ENCODE measurements around the gene SMARCD1. TPM values are rescaled to one million over a fixed set of nuclear protein-coding genes. Genes with fewer than 3 reads are reported as not detected.

The SMARCD1 gene
- total and polyA plus RNA-seq, 8 donors, result 2.9 to 75.9 (median 18.6) TPM

DNA sequence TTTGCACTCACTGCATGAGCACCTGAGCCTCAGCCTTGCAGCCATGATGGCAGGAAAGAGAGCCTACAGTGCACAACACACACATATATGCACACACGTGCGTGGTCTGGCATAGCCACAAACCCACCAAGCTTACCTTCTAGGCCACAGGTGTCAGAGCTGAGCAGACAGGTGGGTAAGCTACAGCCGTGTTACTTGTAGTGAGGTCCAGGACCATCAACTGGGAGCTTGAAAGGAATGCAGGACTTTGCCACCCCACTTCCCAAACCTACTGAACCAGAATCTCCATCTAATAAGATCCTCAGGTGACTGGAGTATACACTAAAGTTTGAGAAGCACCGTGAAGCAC, 25.0 kb upstream of the SMARCD1 start:
- Histone ChIP-seq H3K36me3 (no peaks in the 10 kb centered on the region), H3K27ac (no peak overlapping the region), H3K4me1 (peaks cover 14 to 37% (median 34%) of the 10 kb centered on the region in 4 donors), H3K4me3 (no peak overlapping the region), H3K9me3 (no peaks in the 10 kb centered on the region), H3K27me3 (peaks cover 0 to 26% (median 10%) of the 10 kb centered on the region in 3 donors)
- no peak for DNase-seq
- TF ChIP-seq EP300 (IDR thresholded peaks at IDR 0.05) (no peak), POLR2AphosphoS5 (IDR thresholded peaks at IDR 0.05) (no peak), POLR2A (IDR thresholded peaks at IDR 0.05) (no peak)
- TF ChIP-seq, protein P1, sequence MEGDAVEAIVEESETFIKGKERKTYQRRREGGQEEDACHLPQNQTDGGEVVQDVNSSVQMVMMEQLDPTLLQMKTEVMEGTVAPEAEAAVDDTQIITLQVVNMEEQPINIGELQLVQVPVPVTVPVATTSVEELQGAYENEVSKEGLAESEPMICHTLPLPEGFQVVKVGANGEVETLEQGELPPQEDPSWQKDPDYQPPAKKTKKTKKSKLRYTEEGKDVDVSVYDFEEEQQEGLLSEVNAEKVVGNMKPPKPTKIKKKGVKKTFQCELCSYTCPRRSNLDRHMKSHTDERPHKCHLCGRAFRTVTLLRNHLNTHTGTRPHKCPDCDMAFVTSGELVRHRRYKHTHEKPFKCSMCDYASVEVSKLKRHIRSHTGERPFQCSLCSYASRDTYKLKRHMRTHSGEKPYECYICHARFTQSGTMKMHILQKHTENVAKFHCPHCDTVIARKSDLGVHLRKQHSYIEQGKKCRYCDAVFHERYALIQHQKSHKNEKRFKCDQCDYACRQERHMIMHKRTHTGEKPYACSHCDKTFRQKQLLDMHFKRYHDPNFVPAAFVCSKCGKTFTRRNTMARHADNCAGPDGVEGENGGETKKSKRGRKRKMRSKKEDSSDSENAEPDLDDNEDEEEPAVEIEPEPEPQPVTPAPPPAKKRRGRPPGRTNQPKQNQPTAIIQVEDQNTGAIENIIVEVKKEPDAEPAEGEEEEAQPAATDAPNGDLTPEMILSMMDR (IDR thresholded peaks at IDR 0.05), result no peak
- WGBS, 5 donors, result 65 to 71% (median 66%) methylated on average over 4 of the region's 4 CpGs
- intact Hi-C loops (cut with DNase I; ENCODE audit: low total_unique reads), result no loop called here

DNA sequence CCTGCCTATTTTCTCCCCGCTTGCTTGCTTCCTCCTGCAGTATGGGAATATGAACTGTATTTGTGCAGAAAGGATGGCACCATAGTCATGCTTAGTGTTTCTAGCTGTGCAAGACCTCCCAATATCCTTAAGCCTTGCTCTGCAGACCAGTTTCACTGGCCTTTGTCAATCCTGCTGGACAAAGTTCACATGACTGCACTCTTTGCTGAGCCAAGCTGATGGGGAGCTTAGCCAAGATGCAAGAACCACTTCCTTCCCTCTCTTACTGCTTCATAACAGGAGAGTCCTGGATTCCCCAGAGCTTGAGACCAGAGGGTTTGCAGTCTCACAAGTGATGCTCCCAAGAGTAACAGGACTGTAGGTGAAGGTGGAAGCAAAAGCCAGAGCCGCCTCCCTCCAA, 24.0 kb upstream of the SMARCD1 start:
- peak in 1 of 2 donors; percentile 12 for DNase-seq
- Histone ChIP-seq H3K27me3 (peaks cover 0 to 25% (median 10%) of the 10 kb centered on the region in 3 donors), H3K27ac (no peak overlapping the region), H3K4me3 (no peak overlapping the region), H3K9me3 (no peaks in the 10 kb centered on the region), H3K4me1 (peaks cover 14 to 29% (median 27%) of the 10 kb centered on the region in 4 donors), H3K36me3 (no peaks in the 10 kb centered on the region)
- intact Hi-C loops (cut with DNase I; ENCODE audit: low total_unique reads), result no loop called here
- WGBS, 5 donors, result 79 to 97% (median 85%) methylated on average over 2 of the region's 2 CpGs
- TF ChIP-seq, protein P1 (IDR thresholded peaks at IDR 0.05), result no peak
- TF ChIP-seq EP300 (IDR thresholded peaks at IDR 0.05) (no peak), POLR2AphosphoS5 (IDR thresholded peaks at IDR 0.05) (no peak)

DNA sequence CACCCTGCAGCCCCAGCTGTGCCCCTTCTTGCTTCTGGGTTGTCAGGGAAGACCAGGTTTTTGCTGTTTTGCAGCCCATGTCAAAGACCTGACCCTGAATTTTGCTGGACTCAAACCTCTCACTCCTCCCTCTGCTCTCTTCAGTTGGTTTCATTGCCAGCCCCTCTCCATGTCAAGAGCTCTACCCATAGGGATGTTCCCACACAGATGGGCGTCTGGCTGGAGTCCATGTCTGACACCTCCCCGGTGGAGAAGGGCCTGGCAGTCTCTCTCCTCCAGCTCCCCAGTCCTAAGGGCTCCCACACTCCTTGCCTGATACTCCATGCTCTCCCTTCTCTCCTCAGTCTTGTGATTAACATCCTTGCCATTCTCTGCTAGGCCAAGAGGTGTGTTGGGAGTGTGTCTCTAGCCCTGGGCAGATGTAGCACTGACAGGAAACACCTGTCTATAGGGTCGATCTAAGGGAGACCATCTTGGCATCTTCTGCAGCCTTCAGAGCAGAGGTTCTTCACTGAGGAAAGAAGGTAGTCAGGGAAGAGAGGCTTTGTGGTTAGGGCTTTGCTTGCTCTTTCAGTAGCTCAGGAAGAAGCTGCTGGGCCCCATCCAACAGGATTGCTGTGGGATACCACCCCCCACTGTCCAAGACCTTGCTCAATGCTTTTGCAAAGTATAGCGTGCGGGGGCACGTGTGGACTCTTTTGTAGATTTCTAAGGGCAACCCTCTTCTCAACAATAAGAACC, 23.0 kb upstream of the SMARCD1 start:
- H3K9me3 ChIP-seq, result no peaks in the 10 kb centered on the region
- TF ChIP-seq EP300 (IDR thresholded peaks at IDR 0.05), result no peak
- no peak for TF ChIP-seq POLR2A (IDR thresholded peaks at IDR 0.05)
- TF ChIP-seq, protein P1 (IDR thresholded peaks at IDR 0.05), result no peak
- 67 to 72% (median 69%) methylated on average over 6 of the region's 6 CpGs for WGBS, 5 donors
- H3K4me3 ChIP-seq, result no peak overlapping the region
- H3K27ac ChIP-seq, result no peak overlapping the region
- intact Hi-C loops (cut with DNase I; ENCODE audit: low total_unique reads), result no loop called here
- H3K36me3 ChIP-seq, result no peaks in the 10 kb centered on the region
- H3K27me3 ChIP-seq, result peaks cover 0 to 15% (median under 1%) of the 10 kb centered on the region in 3 donors
- DNase-seq, result no peak
- peaks cover 5 to 19% (median 17%) of the 10 kb centered on the region in 4 donors for H3K4me1 ChIP-seq

DNA sequence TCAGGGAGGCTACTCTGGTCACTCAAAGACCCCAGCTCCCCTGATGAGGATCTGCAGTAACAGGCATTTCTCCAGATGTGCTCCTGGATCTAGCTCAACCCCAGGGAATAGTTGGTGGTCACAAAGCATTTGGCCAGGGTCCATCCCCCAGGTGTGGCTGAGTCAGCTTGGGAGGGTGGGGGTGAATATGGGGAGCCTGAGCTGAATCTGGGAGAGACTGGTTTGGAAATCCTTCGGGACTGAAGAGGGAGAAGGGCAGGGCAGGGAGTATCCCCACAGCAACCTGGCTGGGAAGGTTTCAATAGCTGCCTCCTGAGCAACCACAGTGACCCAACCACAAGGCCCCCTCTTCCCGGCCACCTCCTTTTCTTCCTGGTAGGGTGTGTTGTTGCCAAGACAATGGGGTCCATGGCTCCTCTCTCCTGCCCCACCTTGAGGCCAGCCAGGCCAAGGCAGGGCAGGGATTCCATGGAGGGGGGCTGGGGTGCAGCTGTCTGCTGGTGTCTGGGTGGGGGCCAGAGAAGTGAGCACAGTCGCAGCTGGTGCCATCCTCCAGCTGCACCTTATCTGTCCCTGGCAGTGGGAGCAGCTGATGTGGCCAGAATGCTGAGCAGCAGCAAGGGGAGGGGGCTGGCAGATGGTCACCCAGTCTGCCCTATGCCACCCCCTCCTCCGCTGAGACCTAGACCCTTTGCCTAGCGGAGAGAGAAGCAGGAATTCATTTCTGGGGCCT, 22.2 kb upstream of the SMARCD1 start:
- intact Hi-C loops (cut with DNase I; ENCODE audit: low total_unique reads), result no loop called here
- TF ChIP-seq EP300 (IDR thresholded peaks at IDR 0.05) (no peak), POLR2AphosphoS5 (IDR thresholded peaks at IDR 0.05) (no peak), POLR2A (IDR thresholded peaks at IDR 0.05) (no peak)
- TF ChIP-seq, protein P1 (IDR thresholded peaks at IDR 0.05), result no peak
- H3K4me1 ChIP-seq, result peaks cover 3 to 15% (median 12%) of the 10 kb centered on the region in 4 donors
- no peak overlapping the region for H3K4me3 ChIP-seq
- WGBS, 5 donors, result 77 to 86% (median 84%) methylated on average over 3 to 5 of the region's 5 CpGs
- peak in 1 of 2 donors; percentile 17 for DNase-seq
- H3K9me3 ChIP-seq, result no peaks in the 10 kb centered on the region
- no peak overlapping the region for H3K27ac ChIP-seq
- H3K27me3 ChIP-seq, result peaks cover 0 to 9% (median 0%) of the 10 kb centered on the region in 3 donors
- H3K36me3 ChIP-seq, result no peaks in the 10 kb centered on the region
